ENCODE measurements around the gene CBL.

Gene CBL

DNA sequence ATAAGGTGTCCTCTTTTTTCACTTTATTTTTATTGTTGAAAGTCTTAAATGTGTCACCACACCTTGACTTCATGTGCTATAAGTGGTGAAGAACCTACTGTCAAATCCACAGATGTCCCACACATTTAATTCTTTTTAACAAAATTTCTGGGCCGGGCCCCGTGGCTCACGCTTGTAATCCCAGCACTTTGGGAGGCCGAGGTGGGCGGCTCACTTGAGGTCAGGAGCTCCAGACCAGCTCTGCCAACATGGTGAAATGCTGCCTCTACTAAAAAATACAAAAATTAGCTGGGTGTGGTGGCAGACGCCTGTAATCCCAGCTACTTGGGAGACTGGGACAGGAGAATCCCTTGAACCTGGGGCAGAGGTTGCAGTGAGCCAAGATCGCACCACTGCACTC lies 3.0 kb downstream of the CBL start:
- ChIA-PET POLR2A (interaction anchor here (0.7 kb wide), 2 partner anchors 107 to 266 kb away, joined by 4 read pairs; no protein-coding TSS in a partner anchor), CTCF (interaction anchor here (0.6 to 1.6 kb wide), 5 partner anchors 40 to 520 kb away, joined by 3 to 8 read pairs (median 4); no protein-coding TSS in a partner anchor)

DNA sequence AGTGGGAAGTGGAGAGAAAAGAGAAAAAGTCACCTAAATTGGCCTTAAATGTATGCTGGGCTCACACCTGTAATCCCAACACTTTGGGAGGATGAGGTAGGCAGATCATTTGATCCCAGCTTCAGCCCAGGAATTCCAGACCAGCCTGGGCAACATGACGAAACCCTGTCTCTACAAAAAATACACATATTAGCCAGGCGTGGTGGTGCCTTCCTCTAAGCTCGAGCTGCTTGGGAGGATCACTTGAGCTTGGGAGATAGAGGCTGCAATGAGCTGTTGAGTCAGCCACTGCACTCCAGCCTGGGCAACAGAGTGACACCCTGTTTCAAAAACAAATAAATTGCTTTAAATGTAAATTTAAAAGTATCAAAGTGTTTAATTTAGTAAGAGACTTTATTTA lies 3.9 kb downstream of the CBL start:
- ChIA-PET CTCF (interaction anchor here (0.6 to 1.6 kb wide), 4 partner anchors 41 to 178 kb away, joined by 3 to 8 read pairs (median 5); no protein-coding TSS in a partner anchor), POLR2A (interaction anchor here (0.7 kb wide), 2 partner anchors 265 to 1750 kb away, joined by 4 read pairs; no protein-coding TSS in a partner anchor)
- TF ChIP-seq INSM2 (tag by site-specific recombination; IDR thresholded peaks at IDR 0.05): no peak
- TF ChIP-seq ZNF600 (tag by site-specific recombination; IDR thresholded peaks at IDR 0.05): peak; percentile 75

More for the DNA sequence above, 3.0 kb downstream of the CBL start:
- TF ChIP-seq MEIS1 (CRISPR knock-in tag; IDR thresholded peaks at IDR 0.05; ENCODE audit: borderline replicate concordance) (no peak), KLF16 (tag by site-specific recombination; IDR thresholded peaks at IDR 0.05) (no peak), ZNF112 (tag by site-specific recombination; IDR thresholded peaks at IDR 0.05) (no peak), ZNF510 (tag by site-specific recombination; IDR thresholded peaks at IDR 0.05; ENCODE audit: insufficient replicate concordance) (no peak), ZNF311 (tag by site-specific recombination; IDR thresholded peaks at IDR 0.05; ENCODE audit: borderline replicate concordance) (no peak), ZBTB48 (tag by site-specific recombination; IDR thresholded peaks at IDR 0.05) (no peak), ZNF138 (tag by site-specific recombination; IDR thresholded peaks at IDR 0.05; ENCODE audit: borderline replicate concordance) (no peak), ZNF449 (tag by site-specific recombination; IDR thresholded peaks at IDR 0.05) (no peak), ZNF292 (tag by site-specific recombination; IDR thresholded peaks at IDR 0.05; ENCODE audit: borderline replicate concordance, low read depth) (no peak), ZNF624 (tag by site-specific recombination; IDR thresholded peaks at IDR 0.05) (no peak)
- Histone ChIP-seq H3K4me3 (ENCODE audit: low read depth, low read length) (no peak overlapping the region), H3K27ac (ENCODE audit: extremely low read depth, low read depth, low read length) (no peak overlapping the region), H3K36me3 (ENCODE audit: control insufficient read depth in 2 of 2, insufficient read depth in 1 of 2, low read length in 2 of 2) (no peaks in the 10 kb centered on the region), H3K9me3 (ENCODE audit: control insufficient read depth, insufficient read depth, low read depth, low read length) (no peaks in the 10 kb centered on the region), H3K4me1 (ENCODE audit: control insufficient read depth, insufficient read depth, low read length) (peaks cover 10% of the 10 kb centered on the region; the same call in 1 of the 2 replicates)

DNA sequence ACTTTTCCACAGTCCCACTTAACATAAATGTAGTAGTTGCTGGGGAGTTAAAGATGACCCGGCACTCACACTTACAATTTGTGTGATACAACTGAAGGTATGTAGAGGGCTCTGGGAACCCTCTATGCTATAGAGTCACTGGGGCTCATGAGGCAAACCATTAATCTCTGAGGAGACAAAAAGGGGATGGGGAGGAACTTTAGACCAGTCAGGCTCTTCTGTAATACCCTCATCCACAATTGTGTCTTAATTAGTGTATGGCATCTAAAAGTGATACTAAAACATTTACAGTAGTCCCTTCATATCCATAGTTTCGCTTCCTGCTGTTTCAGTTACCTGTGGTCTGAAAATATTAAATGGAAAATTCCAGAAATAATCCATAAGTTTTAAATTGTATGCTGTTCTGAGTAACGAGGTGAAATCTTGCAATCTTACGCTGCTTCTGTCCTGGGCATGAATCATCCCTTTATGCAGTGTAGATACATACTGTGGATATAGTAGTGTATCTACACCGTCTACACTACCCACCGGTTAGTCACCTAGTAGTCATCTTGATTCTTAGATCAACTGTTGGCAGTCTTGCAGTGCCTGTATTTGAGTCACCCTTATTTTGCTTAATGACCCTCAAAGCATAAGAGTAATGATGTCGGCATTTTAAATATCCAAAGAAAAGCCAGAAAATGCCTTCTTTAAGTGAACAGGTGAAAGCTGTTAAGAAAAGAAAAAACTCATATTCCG lies 12.2 kb downstream of the CBL start:
- H3K36me3 ChIP-seq (ENCODE audit: control insufficient read depth in 2 of 2, insufficient read depth in 1 of 2, low read length in 2 of 2): no peaks in the 10 kb centered on the region
- ChIA-PET POLR2A (interaction anchor here (0.6 kb wide), 1 partner anchor 133 kb away, joined by 3 read pairs; no protein-coding TSS in a partner anchor), CTCF (interaction anchor here (1.1 to 1.4 kb wide), 2 partner anchors 13 to 16 kb away, joined by 4 read pairs; no protein-coding TSS in a partner anchor)
- H3K4me3 ChIP-seq (ENCODE audit: low read depth, low read length): no peak overlapping the region
- no peaks in the 10 kb centered on the region for H3K4me1 ChIP-seq (ENCODE audit: control insufficient read depth, insufficient read depth, low read length)
- H3K9me3 ChIP-seq (ENCODE audit: control insufficient read depth, insufficient read depth, low read depth, low read length): no peaks in the 10 kb centered on the region
- H3K27ac ChIP-seq (ENCODE audit: extremely low read depth, low read depth, low read length): no peak overlapping the region
- TF ChIP-seq AEBP2 (tag by site-specific recombination; IDR thresholded peaks at IDR 0.05; ENCODE audit: borderline replicate concordance): no peak
- TF ChIP-seq, protein P1, sequence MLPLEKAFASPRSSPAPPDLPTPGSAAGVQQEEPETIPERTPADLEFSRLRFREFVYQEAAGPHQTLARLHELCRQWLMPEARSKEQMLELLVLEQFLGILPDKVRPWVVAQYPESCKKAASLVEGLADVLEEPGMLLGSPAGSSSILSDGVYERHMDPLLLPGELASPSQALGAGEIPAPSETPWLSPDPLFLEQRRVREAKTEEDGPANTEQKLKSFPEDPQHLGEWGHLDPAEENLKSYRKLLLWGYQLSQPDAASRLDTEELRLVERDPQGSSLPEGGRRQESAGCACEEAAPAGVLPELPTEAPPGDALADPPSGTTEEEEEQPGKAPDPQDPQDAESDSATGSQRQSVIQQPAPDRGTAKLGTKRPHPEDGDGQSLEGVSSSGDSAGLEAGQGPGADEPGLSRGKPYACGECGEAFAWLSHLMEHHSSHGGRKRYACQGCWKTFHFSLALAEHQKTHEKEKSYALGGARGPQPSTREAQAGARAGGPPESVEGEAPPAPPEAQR (tag by site-specific recombination; IDR thresholded peaks at IDR 0.05): no peak
- no peak for TF ChIP-seq ZNF558 (tag by site-specific recombination; IDR thresholded peaks at IDR 0.05)
- TF ChIP-seq MZF1 (tag by site-specific recombination; IDR thresholded peaks at IDR 0.05; ENCODE audit: borderline replicate concordance): no peak

More for the DNA sequence above, 3.9 kb downstream of the CBL start:
- no peak overlapping the region for H3K4me3 ChIP-seq (ENCODE audit: low read depth, low read length)
- H3K27ac ChIP-seq (ENCODE audit: extremely low read depth, low read depth, low read length): no peak overlapping the region
- H3K36me3 ChIP-seq (ENCODE audit: control insufficient read depth in 2 of 2, insufficient read depth in 1 of 2, low read length in 2 of 2): no peaks in the 10 kb centered on the region
- peaks cover 10% of the 10 kb centered on the region; the same call in 1 of the 2 replicates for H3K4me1 ChIP-seq (ENCODE audit: control insufficient read depth, insufficient read depth, low read length)
- no peaks in the 10 kb centered on the region for H3K9me3 ChIP-seq (ENCODE audit: control insufficient read depth, insufficient read depth, low read depth, low read length)
